ENCODE results near the gene GABRA1.

DNA sequence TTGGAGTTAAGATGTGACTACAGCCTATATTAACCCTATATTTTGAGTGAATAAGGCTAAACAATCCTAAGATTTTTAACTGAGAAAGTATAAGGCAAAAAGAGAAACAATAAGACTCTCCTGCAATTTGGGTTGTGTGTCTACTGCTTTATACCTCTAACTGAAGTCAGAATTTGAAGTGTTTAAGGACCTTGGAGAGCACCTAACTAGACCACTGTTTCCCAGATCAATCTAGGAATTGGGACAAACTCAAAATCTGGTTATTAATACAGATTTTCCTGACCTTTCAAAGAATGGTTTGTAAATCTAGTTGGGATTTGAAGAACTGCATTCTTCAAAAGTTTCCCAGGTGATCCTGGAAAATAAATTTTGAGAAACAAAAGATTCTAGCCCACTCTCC, 42.1 kb downstream of the GABRA1 start:
- TF ChIP-seq, protein P1, sequence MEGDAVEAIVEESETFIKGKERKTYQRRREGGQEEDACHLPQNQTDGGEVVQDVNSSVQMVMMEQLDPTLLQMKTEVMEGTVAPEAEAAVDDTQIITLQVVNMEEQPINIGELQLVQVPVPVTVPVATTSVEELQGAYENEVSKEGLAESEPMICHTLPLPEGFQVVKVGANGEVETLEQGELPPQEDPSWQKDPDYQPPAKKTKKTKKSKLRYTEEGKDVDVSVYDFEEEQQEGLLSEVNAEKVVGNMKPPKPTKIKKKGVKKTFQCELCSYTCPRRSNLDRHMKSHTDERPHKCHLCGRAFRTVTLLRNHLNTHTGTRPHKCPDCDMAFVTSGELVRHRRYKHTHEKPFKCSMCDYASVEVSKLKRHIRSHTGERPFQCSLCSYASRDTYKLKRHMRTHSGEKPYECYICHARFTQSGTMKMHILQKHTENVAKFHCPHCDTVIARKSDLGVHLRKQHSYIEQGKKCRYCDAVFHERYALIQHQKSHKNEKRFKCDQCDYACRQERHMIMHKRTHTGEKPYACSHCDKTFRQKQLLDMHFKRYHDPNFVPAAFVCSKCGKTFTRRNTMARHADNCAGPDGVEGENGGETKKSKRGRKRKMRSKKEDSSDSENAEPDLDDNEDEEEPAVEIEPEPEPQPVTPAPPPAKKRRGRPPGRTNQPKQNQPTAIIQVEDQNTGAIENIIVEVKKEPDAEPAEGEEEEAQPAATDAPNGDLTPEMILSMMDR (IDR thresholded peaks at IDR 0.05) = no peak
- TF ChIP-seq EZH2 (IDR thresholded peaks at IDR 0.05; ENCODE audit: borderline replicate concordance, insufficient read depth, low read depth, low read length, poor library complexity, severe bottlenecking) = no peak
